GM19351 (cell line): Measurements from ENCODE around the gene RNASE2.
A peak's percentile ranks its signal among the peaks of the same experiment; 100 is the strongest.
"Not testable (repeated sequence)": the region's sequence is repeated elsewhere in the genome, so short reads cannot be mapped to it uniquely, and the experiment has no call there.

Experiments
- ATAC-seq: cut with Tn5 transposase; IDR thresholded peaks from one replicate; pipeline ENCODE4 v1.9.1; 2021; ENCODE audit warnings: mild to moderate bottlenecking, moderate library complexity; ENCODE audit not compliant: unreplicated experiment

RNASE2 gene

GRCh38 chr14:20980906-20981305, 25.6 kb downstream of the RNASE2 start:
- ATAC-seq = no peak

GRCh38 chr14:20982646-20983369, 27.5 kb downstream of the RNASE2 start:
- no peak for ATAC-seq

GRCh38 chr14:20985650-20986049, 30.4 kb downstream of the RNASE2 start:
- ATAC-seq = not testable (repeated sequence)

GRCh38 chr14:20986811-20987210, 31.5 kb downstream of the RNASE2 start:
- no peak for ATAC-seq

DNA sequence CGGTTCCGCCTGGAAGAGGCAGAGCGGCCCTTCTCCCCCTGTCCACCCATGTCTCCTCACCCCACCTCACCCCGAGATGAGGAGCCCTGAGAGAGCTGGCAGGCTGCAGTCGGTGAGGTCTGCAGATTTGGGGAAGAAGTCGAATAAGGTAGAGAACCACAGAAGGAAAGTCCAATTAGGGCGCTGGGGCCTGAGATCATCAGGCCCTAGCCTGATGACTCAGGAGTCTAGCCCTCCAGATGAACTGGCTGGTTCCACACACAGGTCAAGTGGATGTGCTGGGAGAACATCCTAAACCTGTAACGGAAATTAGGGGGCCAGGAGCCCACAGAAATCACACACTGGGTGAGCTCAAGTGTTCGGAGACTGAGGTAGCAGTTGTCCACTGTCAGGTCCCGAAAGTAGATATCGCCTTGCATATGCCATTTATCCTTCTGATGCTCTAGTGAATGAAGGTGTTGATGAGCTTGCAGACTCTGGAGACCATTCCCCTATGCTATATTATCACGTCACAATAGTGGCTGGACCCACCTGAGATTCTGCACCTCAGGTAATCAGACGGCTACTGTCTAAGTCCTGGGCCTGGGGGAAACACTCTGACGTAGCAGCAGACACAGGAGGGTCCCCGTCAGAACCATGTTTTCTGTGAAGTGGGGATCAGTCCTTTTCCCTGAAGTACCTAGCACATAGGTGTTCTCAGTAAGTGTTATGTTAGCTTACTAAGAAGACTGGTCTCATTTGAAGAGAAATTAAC, 33.6 kb downstream of the RNASE2 start:
- ATAC-seq = no peak

- ATAC-seq = no peak
Observed at GRCh38 chr14:20989471-20989786, 34.1 kb downstream of the RNASE2 start.

GRCh38 chr14:20989787-20990600, 34.7 kb downstream of the RNASE2 start, which contains the start of gene METTL17:
METTL17 (plus strand) TSS chr14:20989980; CDS start chr14:20990003, 23 bp downstream.
- ATAC-seq = peak; percentile 96

DNA sequence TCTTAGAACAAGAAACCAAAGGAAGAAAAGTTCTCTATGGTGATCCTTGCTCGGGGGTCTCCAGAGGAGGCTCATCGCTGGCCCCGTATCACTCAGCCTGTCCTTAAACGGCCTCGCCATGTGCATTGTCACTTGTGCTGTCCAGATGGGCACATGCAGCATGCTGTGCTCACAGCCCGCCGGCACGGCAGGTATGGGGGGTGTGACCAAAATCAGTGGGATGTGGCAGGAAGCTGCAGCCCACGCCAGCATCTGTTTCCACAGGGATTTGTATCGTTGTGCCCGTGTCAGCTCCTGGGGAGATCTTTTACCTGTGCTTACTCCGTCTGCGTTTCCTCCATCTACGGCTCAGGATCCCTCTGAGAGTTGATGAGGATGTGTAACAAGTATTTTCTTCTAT, 41.2 kb downstream of the RNASE2 start:
- no peak for ATAC-seq

GRCh38 chr14:20997115-20997514, 41.8 kb downstream of the RNASE2 start:
- ATAC-seq = no peak

GRCh38 chr14:20997564-20997963, 42.3 kb downstream of the RNASE2 start:
- ATAC-seq = no peak

DNA sequence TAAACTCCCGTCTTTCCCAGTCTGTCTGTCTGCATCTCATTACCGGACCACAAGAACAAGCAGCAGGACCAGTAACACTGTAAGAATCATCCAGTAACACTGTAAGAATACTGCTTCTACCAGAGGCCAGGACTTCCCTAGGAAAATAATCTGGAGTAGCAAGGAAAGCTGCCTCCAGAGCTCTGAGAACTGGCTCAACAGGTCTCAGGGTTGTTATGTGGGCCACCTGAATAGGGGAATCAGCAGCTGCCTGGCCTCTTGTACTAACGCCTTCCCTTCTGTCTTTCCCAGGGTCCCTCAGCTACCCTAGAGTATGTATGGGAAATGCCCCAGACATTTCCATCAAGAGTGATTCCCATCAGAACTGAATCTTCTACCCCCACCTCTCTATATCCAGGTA, 42.9 kb downstream of the RNASE2 start:
- ATAC-seq = no peak

DNA sequence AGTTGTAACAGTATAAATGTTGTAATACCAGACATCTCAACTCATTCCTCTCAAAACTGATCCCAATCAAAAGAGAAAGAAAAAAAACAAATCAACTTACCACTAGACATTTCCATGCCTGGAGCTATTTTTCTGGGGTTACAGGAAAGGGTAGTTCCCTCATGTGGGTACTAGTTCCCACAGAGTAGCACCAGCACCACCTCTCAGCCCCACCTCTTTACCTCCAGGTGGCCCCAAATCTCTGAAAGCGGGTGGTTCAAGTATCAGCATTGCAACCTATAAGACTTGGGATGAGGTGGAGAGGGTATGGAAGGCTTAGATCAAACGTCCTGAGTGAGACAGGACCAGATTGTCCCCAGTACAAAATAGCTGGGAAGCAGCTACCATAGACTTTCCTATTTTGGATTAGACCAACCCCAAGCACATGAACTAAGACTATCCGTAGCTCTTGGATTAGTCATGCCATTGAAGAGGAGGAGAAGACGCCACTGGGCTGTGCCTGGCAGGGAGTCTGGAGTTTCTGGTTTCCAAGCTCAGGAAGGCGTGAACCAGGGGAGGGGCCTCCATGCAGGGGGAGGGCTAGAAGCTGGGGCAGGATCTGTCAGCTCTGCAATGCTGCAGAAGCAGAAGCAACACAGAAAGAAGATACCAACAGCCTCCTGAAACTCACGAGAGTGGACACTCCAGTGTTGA, 43.5 kb downstream of the RNASE2 start, which contains the start of gene SLC39A2:
SLC39A2 (plus strand) TSS at position 620 of the 693 bp plus-strand sequence. CDS start 154 bp downstream, outside the sequence.
- no peak for ATAC-seq

DNA sequence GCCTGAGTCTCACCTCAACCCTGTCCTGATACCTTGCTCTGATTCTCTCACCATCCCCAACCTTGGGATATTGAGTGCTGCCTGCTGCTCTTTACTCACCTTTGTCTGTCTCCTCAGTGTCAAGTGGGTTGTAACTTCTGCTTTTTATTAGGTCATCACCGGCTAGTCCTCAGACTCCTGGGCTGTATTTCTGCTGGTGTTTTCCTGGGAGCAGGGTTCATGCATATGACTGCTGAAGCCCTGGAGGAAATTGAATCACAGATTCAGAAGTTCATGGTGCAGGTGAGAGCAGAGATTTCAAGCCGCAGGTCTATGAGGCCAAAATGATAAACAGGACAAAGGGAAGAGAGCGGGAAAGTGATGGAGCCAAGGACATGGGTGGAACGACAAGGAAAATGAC, 44.3 kb downstream of the RNASE2 start:
- ATAC-seq = no peak

GRCh38 chr14:21001218-21001617, 45.9 kb downstream of the RNASE2 start:
- no peak for ATAC-seq

- no peak for ATAC-seq
Observed at GRCh38 chr14:21003788-21004346, 48.6 kb downstream of the RNASE2 start.
